ENCODE measurements around the gene SKOR1.

The SKOR1 gene

DNA sequence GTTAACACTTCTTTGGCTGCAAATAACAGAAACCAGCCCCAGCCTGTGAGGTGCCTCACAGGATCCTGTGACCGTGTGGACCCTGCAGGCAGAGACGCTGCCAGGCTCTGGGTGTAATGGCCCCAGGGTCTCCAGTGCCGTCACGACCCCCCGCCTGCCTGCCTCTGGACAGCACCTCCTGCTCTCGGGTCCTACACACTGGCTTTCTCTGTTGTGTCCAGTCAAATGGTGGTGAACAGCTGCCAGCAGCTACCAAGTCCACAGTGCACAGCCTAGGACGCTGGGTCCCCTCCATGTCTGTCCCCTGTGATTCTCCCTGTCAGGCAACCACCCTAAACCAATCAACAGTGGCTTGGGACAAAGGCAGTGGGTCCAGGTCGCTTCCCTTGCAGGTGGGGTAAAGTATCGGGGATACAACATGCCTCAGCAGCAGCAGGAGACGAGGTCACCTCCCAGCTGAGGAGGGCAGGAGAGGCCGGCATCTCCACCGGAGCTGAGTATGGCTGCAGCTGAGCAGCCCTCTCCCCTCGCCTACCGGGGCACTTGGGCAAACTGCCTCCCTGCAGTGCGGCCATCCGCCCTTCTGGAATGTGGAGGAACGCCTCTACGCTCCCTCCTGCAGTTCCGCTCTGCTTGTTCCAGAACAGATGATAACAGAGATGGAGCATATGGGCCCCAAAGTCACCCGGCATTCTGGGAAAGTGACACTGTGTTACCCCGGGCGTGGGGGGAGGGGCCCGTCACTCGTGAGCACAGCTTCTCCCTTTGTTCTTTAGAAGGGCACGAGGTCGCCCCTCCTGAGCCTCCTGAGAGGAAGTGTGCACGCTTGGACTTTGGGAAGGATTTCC, 21.1 kb upstream of the SKOR1 start:
- no peak overlapping the region for H3K4me3 ChIP-seq (ENCODE audit: low read depth, low read length)
- TF ChIP-seq, protein P1, sequence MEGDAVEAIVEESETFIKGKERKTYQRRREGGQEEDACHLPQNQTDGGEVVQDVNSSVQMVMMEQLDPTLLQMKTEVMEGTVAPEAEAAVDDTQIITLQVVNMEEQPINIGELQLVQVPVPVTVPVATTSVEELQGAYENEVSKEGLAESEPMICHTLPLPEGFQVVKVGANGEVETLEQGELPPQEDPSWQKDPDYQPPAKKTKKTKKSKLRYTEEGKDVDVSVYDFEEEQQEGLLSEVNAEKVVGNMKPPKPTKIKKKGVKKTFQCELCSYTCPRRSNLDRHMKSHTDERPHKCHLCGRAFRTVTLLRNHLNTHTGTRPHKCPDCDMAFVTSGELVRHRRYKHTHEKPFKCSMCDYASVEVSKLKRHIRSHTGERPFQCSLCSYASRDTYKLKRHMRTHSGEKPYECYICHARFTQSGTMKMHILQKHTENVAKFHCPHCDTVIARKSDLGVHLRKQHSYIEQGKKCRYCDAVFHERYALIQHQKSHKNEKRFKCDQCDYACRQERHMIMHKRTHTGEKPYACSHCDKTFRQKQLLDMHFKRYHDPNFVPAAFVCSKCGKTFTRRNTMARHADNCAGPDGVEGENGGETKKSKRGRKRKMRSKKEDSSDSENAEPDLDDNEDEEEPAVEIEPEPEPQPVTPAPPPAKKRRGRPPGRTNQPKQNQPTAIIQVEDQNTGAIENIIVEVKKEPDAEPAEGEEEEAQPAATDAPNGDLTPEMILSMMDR (IDR thresholded peaks at IDR 0.05; ENCODE audit: control insufficient read depth, extremely low read depth, insufficient read depth): no peak
- no peak for DNase-seq (ENCODE audit: low read depth)

DNA sequence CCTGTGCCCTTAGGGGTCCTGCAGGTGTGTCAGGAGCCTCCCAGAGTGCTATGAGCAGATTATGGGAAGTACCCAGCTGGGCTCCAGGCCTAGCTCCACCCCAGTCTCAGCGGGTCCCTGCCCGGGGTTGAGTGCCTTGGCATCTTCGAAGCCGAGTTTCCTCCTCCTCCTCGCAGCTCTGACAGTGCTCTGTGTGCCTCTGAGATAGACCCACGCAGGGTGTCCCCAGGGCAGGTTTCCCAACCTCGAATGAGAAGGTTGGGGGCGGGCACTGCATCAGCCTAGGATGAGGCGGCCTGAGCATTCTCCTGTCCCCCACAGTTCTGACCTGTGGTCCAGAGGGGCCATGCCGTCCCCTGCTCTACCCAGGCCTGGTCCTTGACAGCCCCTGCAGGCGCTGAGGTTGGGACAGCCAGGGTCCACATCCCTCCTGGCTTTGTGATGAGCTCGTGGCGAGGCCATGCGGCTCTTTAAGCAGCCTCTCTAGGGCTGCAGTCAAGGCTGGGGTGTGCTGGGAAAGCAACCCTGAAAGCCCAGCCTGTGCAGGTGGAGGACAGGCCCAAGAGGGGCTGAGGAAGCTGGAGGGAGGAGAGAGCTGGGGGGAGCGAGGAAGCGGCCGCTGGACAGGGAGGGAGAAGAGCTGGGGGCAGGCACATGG, 20.2 kb upstream of the SKOR1 start:
- no peak overlapping the region for H3K4me3 ChIP-seq (ENCODE audit: low read depth, low read length)
- TF ChIP-seq, protein P1 (IDR thresholded peaks at IDR 0.05; ENCODE audit: control insufficient read depth, extremely low read depth, insufficient read depth): no peak
- DNase-seq (ENCODE audit: low read depth): no peak

DNA sequence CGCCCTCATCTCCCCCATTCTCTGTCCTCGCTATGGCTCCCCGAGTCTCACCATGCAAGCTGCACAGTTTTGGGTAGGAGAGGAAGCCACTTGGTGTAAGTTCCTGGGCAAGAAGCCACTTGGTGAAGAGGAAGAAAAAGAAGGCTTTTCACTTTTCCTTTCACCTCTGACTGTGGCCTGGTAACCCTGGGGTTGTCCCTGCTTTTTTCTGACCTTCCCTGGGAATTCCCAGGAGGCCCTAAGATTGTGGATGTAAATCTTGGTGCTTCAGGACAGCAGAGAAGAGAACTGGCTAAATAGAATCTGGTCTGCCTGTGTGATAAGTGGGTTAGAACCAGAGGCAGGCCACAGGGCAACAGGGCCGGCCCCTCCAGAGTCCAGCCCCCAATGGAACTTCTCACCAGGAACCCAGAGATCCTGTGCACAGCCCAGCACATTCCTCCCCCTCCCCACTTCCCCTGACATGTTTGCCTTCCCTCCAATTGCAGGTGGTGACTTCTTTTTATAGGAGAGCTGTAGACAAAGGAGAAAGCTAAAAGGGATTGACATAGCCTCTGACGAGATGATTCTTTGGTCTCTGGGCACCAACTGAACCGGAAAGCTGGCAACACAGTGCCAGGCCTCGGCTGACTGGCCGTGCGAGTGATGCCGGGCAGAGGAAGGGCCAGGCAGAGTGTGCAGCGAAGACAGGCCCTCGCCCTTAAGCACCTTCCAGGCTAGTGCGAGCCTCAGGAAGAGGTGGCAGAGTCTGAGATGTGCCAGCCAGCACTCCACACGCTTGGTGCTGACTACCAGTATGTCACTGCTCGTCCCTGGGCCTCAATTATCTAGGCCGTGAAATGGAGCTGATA, 19.4 kb upstream of the SKOR1 start:
- H3K4me3 ChIP-seq (ENCODE audit: low read depth, low read length): no peak overlapping the region
- no peak for DNase-seq (ENCODE audit: low read depth)
- TF ChIP-seq, protein P1 (IDR thresholded peaks at IDR 0.05; ENCODE audit: control insufficient read depth, extremely low read depth, insufficient read depth): no peak

DNA sequence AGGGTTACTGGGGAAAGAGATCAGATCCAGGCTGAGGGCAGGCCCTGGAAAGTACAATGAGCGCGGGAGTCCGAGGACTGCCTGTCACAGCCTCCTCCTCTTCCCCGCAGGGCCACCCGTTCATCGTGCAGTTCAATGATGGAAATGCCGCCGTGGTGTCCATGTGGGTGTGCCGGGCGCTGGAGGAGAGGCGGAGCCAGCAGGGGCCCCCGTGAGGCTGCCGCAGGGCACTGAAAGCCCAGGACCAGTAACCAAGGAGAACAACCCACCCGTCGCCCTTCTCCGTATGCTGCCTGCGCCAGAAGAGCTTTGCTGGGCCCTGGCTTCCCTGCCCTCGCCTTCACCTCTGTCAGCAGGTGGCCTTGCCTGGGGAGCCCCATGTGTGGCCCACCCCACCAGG, 18.8 kb upstream of the SKOR1 start:
- TF ChIP-seq, protein P1 (IDR thresholded peaks at IDR 0.05; ENCODE audit: control insufficient read depth, extremely low read depth, insufficient read depth): no peak
- no peak overlapping the region for H3K4me3 ChIP-seq (ENCODE audit: low read depth, low read length)
- DNase-seq (ENCODE audit: low read depth): no peak

DNA sequence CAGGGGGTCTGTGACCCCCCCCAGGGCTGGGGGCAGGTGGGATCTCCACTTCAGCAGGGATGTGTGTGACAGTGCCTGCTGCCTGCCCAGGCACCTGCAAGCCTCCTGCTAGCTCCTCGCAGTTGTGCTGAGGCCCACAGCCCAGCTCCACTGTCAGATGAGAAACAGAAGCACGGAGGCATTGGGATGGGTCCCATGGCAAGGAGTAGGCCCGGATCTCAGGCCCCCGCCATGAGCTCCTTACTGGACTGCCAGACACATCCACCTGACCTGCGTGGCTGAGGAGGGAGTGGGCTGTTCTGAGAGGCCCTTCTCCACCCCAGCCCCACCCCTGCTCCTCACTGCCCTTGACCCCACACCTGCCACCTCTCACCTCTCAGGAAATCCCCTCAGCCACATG, 18.2 kb upstream of the SKOR1 start:
- H3K4me3 ChIP-seq (ENCODE audit: low read depth, low read length): no peak overlapping the region
- DNase-seq (ENCODE audit: low read depth): no peak
- TF ChIP-seq, protein P1 (IDR thresholded peaks at IDR 0.05; ENCODE audit: control insufficient read depth, extremely low read depth, insufficient read depth): no peak

DNA sequence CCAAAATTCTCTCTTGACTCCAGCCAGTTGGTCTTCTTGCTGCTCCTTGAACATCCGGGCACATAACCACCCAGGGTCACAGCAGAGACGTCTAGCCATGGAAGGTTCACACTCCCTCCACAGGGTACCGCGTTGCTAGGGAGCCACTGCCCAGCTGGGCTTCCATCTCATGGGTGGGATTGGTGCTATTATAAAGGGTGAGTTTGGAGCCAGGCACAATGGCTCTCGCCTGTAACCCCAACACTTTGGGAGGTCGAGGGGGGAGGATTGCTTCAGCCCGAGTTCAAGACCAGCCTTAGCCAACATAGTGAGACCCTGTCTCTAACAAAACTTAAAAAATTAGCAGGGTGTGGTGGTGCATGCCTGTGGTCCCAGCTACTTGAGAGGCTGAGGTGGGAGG, 17.5 kb upstream of the SKOR1 start:
- no peak for DNase-seq (ENCODE audit: low read depth)
- TF ChIP-seq, protein P1 (IDR thresholded peaks at IDR 0.05; ENCODE audit: control insufficient read depth, extremely low read depth, insufficient read depth): no peak
- H3K4me3 ChIP-seq (ENCODE audit: low read depth, low read length): no peak overlapping the region
